Stimulated activated CD8-positive, alpha-beta memory T cell treated with anti-CD3 and anti-CD28 coated beads, Interleukin-7, amount 100 ng/mL, for 4 hours (primary cell): ENCODE measurements around the gene TSC22D2.

Experiments used
- DNase-seq, 2 donors: peaks; one replicate each; pipeline ENCODE4 v3.0.0-alpha.2; 2020; ENCODE audit warnings: low read depth in 2 of 2

Gene TSC22D2

GRCh38 chr3:150385296-150386242 is 22.5 kb upstream of the TSC22D2 start:
- no peak for DNase-seq

GRCh38 chr3:150388498-150389418 is 19.3 kb upstream of the TSC22D2 start:
- no peak for DNase-seq

GRCh38 chr3:150390087-150390486 is 18.0 kb upstream of the TSC22D2 start:
- no peak for DNase-seq

- no peak for DNase-seq
Measured at GRCh38 chr3:150391161-150391560, 16.9 kb upstream of the TSC22D2 start.

- no peak for DNase-seq
Measured at GRCh38 chr3:150393745-150394144, 14.4 kb upstream of the TSC22D2 start.

- DNase-seq = no peak
Measured at GRCh38 chr3:150394606-150395005, 13.5 kb upstream of the TSC22D2 start.

- DNase-seq = no peak
Measured at GRCh38 chr3:150396491-150396890, 11.6 kb upstream of the TSC22D2 start.

- no peak for DNase-seq
Measured at GRCh38 chr3:150396956-150397550, 11.0 kb upstream of the TSC22D2 start.

GRCh38 chr3:150399060-150399459 is 9.0 kb upstream of the TSC22D2 start:
- DNase-seq = no peak

GRCh38 chr3:150401285-150401684 is 6.8 kb upstream of the TSC22D2 start:
- DNase-seq = no peak

GRCh38 chr3:150402217-150402616 is 5.9 kb upstream of the TSC22D2 start:
- DNase-seq = no peak

GRCh38 chr3:150404023-150404422 is 4.1 kb upstream of the TSC22D2 start:
- no peak for DNase-seq

- no peak for DNase-seq
Measured at GRCh38 chr3:150407051-150407807, 869 bp upstream of the TSC22D2 start.

GRCh38 chr3:150407808-150408220 is 284 bp upstream of the TSC22D2 start:
- DNase-seq = no peak

GRCh38 chr3:150409125-150409511 is 1.0 kb downstream of the TSC22D2 start:
- no peak for DNase-seq

GRCh38 chr3:150409512-150410310 is 1.6 kb downstream of the TSC22D2 start:
- peak; percentile 48 to 74 for DNase-seq

GRCh38 chr3:150410311-150411105 is 2.4 kb downstream of the TSC22D2 start:
- peak in 1 of 2 donors; percentile 3 for DNase-seq

GRCh38 chr3:150411106-150411460 is 3.0 kb downstream of the TSC22D2 start:
- DNase-seq = no peak

GRCh38 chr3:150411546-150411945 is 3.4 kb downstream of the TSC22D2 start:
- no peak for DNase-seq

- DNase-seq = no peak
Measured at GRCh38 chr3:150411976-150412375, 3.9 kb downstream of the TSC22D2 start.
